K562 (cell line): ENCODE results near the gene FBXL3. TPM values are rescaled to one million over a fixed set of nuclear protein-coding genes. Genes with fewer than 3 reads are reported as not detected.
A peak's percentile ranks its signal among the peaks of the same experiment; 100 is the strongest.

Experiments used
- CCNT2 ChIP-seq: IDR thresholded peaks from 2 replicates; pipeline ENCODE4 v1.6.1; 2011; ENCODE audit warnings: borderline replicate concordance, low read depth, mild to moderate bottlenecking, moderate library complexity, mixed read lengths, low read length; ENCODE audit not compliant: insufficient read length; ENCODE audit errors: extremely low read depth
- ETS2 ChIP-seq: IDR thresholded peaks from 2 replicates; pipeline ENCODE4 v1.6.1; 2016; ENCODE audit warnings: borderline replicate concordance, missing genetic modification characterization, mild to moderate bottlenecking, moderate library complexity, missing compliant biosample characterization; ENCODE audit not compliant: poor library complexity, severe bottlenecking
- FOXJ3 ChIP-seq: sonication (generic); formaldehyde crosslinking; IDR thresholded peaks from 2 replicates; pipeline ENCODE4 v1.4.0; 2020; ENCODE audit warnings: mild to moderate bottlenecking, missing genetic modification reagents
- GATAD2A ChIP-seq: fragments of 450-650 bp; IDR thresholded peaks from 2 replicates; pipeline ENCODE4 v1.6.1; 2017
- MAFG ChIP-seq: fragments of 450-650 bp; conservative IDR thresholded peaks from 2 replicates; pipeline ENCODE4 v1.6.1; 2016; ENCODE audit warnings: missing genetic modification characterization, missing compliant biosample characterization
- NELFE ChIP-seq: IDR thresholded peaks from 2 replicates; pipeline ENCODE4 v1.6.1; 2011; ENCODE audit warnings: mild to moderate bottlenecking; ENCODE audit not compliant: insufficient read depth, insufficient read length
- PHB ChIP-seq: fragments of 250-450 bp; sonication (Bioruptor Pico); IDR thresholded peaks from 2 replicates; pipeline ENCODE4 v1.5.0; 2021
- RCOR1 ChIP-seq, 2 experiments: IDR thresholded peaks; 2 replicates each; pipeline ENCODE4 v1.6.1; 2012; ENCODE audit warnings: low read depth in 2 of 2, low read length in 2 of 2, borderline replicate concordance in 1 of 2, improper control_type of control experiment in 1 of 2
- RUNX1 ChIP-seq: sonication (generic); IDR thresholded peaks from 2 replicates; pipeline ENCODE4 v1.6.1; 2016; ENCODE audit warnings: antibody characterized with exemption, low read depth
- SIX5 ChIP-seq, 2 experiments: IDR thresholded peaks; 2 replicates each; pipeline ENCODE4 v1.6.1; 2011; ENCODE audit warnings: low read length in 2 of 2, borderline replicate concordance in 1 of 2, low read depth in 1 of 2, mild to moderate bottlenecking in 1 of 2, moderate library complexity in 1 of 2; ENCODE audit not compliant: insufficient read depth in 1 of 2
- TOE1 ChIP-seq, 2 experiments: fragments of 450-650 bp in 1 of 2; sonication (generic) in 1 of 2; formaldehyde crosslinking in 1 of 2; IDR thresholded peaks; 2 replicates each; pipeline versions ENCODE4 v1.7.1 to v1.8.0; 2016 to 2022; ENCODE audit warnings: borderline replicate concordance in 2 of 2, mild to moderate bottlenecking in 2 of 2, antibody characterized with exemption in 1 of 2, inconsistent platforms in 1 of 2, low read depth in 1 of 2, missing genetic modification reagents in 1 of 2, moderate library complexity in 1 of 2
- ZKSCAN8 ChIP-seq: fragments of 200-800 bp; sonication (Bioruptor generic); IDR thresholded peaks from 2 replicates; pipeline ENCODE4 v1.6.1; 2016; ENCODE audit warnings: missing genetic modification characterization, missing compliant biosample characterization
- ZNF609 ChIP-seq: sonication (generic); formaldehyde crosslinking; IDR thresholded peaks from 2 replicates; pipeline ENCODE4 v1.8.1; 2023; ENCODE audit warnings: missing genetic modification reagents, mild to moderate bottlenecking, borderline replicate concordance
- ZNF764 ChIP-seq: fragments of 250-450 bp; sonication (Bioruptor Pico); IDR thresholded peaks from 2 replicates; pipeline ENCODE4 v1.4.0; 2020; ENCODE audit warnings: low read depth, mild to moderate bottlenecking, moderate library complexity
- polyA plus RNA-seq, 8 experiments: library from polyadenylated mRNA; depleted of rRNA in 4 of 8; stranded (reverse) in 5 of 8; unstranded in 3 of 8; fragments of >200 nt; fragmentation: Nextera tagmentation in 2 of 8; fragmentation: Illumina TruSeq in 1 of 8; extraction: Ambion mirVana in 2 of 8; extraction: Trizol in 1 of 8; gene quantifications; 2 replicates each; pipeline versions ENCODE4 v1.2.1 to v1.2.3, GENCODE V29; 2011 to 2014; ENCODE audit warnings: inconsistent platforms in 1 of 8, missing spikeins in 1 of 8
- total RNA-seq, 7 experiments: library from RNA; depleted of rRNA in 6 of 7; stranded (reverse); fragments of >200 nt in 6 of 7; fragmentation: Illumina TruSeq in 2 of 7; extraction: Trizol in 2 of 7; gene quantifications; 2 replicates each; pipeline versions ENCODE4 v1.2.1 to v1.2.3, GENCODE V29; 2011 to 2021; ENCODE audit warnings: low replicate concordance in 1 of 7
- TF ChIP-seq, protein P1 (sequence below): fragments of 200-800 bp; sonication (Bioruptor generic); IDR thresholded peaks from 2 replicates; pipeline ENCODE4 v1.6.1; 2017; ENCODE audit warnings: missing genetic modification characterization, missing compliant biosample characterization
- TF ChIP-seq, protein P2 (sequence below): sonication (generic); formaldehyde crosslinking; IDR thresholded peaks from 2 replicates; pipeline ENCODE4 v1.8.0; 2023; ENCODE audit warnings: mild to moderate bottlenecking, missing genetic modification reagents

The FBXL3 gene
- total and polyA plus RNA-seq, 9 of the 15 experiments (the other 6 are each of a cell fraction or from before 2014, with no cell fraction given), result 3.8 to 16.4 (median 12.6) TPM

DNA sequence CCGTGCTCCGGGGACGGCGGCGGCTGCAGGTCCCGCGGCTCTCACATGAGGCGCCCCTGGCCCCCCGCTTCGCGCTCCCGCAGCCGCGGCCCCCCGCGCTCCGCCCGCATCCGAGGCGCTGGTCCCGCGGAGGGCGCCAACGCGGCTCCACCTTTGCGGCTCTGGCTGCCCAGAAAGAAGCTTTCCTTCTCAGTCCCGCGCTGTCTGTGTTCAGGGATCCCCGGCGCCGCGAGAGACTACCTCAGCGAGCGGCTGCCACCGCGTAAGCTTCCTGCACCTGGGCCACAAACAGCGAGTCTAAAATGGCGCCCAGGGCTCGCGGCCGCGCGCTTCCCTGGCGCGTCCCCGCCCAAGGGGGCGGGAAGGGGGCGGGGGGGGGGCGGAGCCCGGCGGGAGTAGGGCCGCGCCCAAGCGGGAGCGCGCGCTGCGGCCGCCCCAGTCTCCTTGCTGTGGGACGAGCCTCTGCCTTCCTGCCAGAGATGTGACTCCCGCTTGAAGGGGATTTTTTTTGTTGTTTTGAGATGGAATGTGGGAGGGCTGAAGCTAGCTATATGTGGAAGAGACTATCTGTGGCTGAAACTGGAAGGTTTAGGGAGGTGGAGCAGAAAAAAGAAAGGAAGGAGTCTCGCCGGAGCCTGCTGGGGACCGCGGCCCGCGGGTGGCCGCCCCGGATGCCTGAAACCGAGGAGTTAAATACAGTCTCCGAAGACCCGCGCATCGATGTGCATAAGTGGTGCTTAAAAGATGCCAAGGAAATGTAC lies at the start of gene FBXL3 (continued):
- no peak for TF ChIP-seq ZNF609 (CRISPR knock-in tag)
- no peak for TF ChIP-seq ZKSCAN8 (CRISPR knock-in tag)
- TF ChIP-seq ETS2 (tag), result no peak
- TF ChIP-seq, protein P1, sequence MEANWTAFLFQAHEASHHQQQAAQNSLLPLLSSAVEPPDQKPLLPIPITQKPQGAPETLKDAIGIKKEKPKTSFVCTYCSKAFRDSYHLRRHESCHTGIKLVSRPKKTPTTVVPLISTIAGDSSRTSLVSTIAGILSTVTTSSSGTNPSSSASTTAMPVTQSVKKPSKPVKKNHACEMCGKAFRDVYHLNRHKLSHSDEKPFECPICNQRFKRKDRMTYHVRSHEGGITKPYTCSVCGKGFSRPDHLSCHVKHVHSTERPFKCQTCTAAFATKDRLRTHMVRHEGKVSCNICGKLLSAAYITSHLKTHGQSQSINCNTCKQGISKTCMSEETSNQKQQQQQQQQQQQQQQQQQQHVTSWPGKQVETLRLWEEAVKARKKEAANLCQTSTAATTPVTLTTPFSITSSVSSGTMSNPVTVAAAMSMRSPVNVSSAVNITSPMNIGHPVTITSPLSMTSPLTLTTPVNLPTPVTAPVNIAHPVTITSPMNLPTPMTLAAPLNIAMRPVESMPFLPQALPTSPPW, result peak; percentile 89
- TF ChIP-seq PHB (CRISPR knock-in tag), result no peak
- no peak for TF ChIP-seq RCOR1 (IDR thresholded peaks at IDR 0.05; ENCODE audit: borderline replicate concordance in 1 of 2, low read depth in 2 of 2, low read length in 2 of 2)
- no peak for TF ChIP-seq SIX5 (IDR thresholded peaks at IDR 0.05; ENCODE audit: borderline replicate concordance in 1 of 2, insufficient read depth in 1 of 2, low read depth in 1 of 2, low read length in 2 of 2)
- no peak for TF ChIP-seq RUNX1
- no peak for TF ChIP-seq GATAD2A
- no peak for TF ChIP-seq TOE1 (IDR thresholded peaks at IDR 0.05; ENCODE audit: borderline replicate concordance)
- no peak for TF ChIP-seq TOE1 (CRISPR knock-in tag; IDR thresholded peaks at IDR 0.05; ENCODE audit: borderline replicate concordance, low read depth)
- TF ChIP-seq CCNT2, result no peak
- no peak for TF ChIP-seq MAFG (tag)
- no peak for TF ChIP-seq NELFE
- TF ChIP-seq ZNF764, result no peak
- TF ChIP-seq, protein P2, sequence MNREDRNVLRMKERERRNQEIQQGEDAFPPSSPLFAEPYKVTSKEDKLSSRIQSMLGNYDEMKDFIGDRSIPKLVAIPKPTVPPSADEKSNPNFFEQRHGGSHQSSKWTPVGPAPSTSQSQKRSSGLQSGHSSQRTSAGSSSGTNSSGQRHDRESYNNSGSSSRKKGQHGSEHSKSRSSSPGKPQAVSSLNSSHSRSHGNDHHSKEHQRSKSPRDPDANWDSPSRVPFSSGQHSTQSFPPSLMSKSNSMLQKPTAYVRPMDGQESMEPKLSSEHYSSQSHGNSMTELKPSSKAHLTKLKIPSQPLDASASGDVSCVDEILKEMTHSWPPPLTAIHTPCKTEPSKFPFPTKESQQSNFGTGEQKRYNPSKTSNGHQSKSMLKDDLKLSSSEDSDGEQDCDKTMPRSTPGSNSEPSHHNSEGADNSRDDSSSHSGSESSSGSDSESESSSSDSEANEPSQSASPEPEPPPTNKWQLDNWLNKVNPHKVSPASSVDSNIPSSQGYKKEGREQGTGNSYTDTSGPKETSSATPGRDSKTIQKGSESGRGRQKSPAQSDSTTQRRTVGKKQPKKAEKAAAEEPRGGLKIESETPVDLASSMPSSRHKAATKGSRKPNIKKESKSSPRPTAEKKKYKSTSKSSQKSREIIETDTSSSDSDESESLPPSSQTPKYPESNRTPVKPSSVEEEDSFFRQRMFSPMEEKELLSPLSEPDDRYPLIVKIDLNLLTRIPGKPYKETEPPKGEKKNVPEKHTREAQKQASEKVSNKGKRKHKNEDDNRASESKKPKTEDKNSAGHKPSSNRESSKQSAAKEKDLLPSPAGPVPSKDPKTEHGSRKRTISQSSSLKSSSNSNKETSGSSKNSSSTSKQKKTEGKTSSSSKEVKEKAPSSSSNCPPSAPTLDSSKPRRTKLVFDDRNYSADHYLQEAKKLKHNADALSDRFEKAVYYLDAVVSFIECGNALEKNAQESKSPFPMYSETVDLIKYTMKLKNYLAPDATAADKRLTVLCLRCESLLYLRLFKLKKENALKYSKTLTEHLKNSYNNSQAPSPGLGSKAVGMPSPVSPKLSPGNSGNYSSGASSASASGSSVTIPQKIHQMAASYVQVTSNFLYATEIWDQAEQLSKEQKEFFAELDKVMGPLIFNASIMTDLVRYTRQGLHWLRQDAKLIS (CRISPR knock-in tag), result no peak
- no peak for TF ChIP-seq FOXJ3
